Endothelial cell of umbilical vein (primary cell): ENCODE results near the gene CHRNE. TPM values are rescaled to one million over a fixed set of nuclear protein-coding genes. Genes with fewer than 3 reads are reported as not detected.
A peak's percentile ranks its signal among the peaks of the same experiment; 100 is the strongest.

ENCODE experiments used
- BruUV-seq: library from RNA; stranded (reverse); fragments of 400-500 nt; replicated peaks from 2 replicates; lab custom pipeline; 2021; lab: Mats Ljungman, UMichigan
- CTCF ChIA-PET: fragments of 300-600, 350-600 bp; sonication (Branson Sonifier 250); formaldehyde crosslinking; loops from one replicate; lab custom pipeline; 2021; ENCODE audit warnings: antibody characterized with exemption, inconsistent platforms; lab: Charles Lee
- POLR2A ChIA-PET: fragments of 300-600, 350-600 bp; sonication (Branson Sonifier 250); formaldehyde crosslinking; loops from one replicate; lab custom pipeline; 2021; ENCODE audit warnings: antibody characterized with exemption, inconsistent platforms; lab: Charles Lee
- DNase-seq: peaks from one replicate; pipeline ENCODE4 v3.0.0-alpha.2; 2011; ENCODE audit warnings: low read depth, low spot score
- FAIRE-seq: peaks from 2 replicates; lab custom pipeline; 2011; peaks lifted over from hg19 to GRCh38; lab: Jason Lieb, UNC
- H2AFZ ChIP-seq: 2 replicates; pipeline ENCODE4 v1.6.0; 2012; ENCODE audit warnings: low read depth, low read length, control low read depth, inconsistent platforms
- H3K27ac ChIP-seq: 2 replicates; pipeline ENCODE4 v1.5.1; 2011; ENCODE audit warnings: low read depth, mild to moderate bottlenecking, control low read depth, low read length, moderate library complexity; ENCODE audit not compliant: insufficient read depth
- H3K27me3 ChIP-seq, 2 experiments: 2 replicates each; pipeline versions ENCODE4 v1.6.0 to v1.6.1; 2011; ENCODE audit warnings: low read length in 2 of 2, mixed read lengths in 1 of 2; ENCODE audit not compliant: control insufficient read depth in 2 of 2, insufficient read depth in 2 of 2
- H3K36me3 ChIP-seq, 2 experiments: 2 replicates in 1 of 2; 3 replicates in 1 of 2; pipeline ENCODE4 v1.5.1; 2011; ENCODE audit warnings: low read length in 2 of 2, mild to moderate bottlenecking in 1 of 2, moderate library complexity in 1 of 2; ENCODE audit not compliant: control insufficient read depth in 2 of 2, insufficient read depth in 2 of 2; ENCODE audit errors: extremely low read depth in 1 of 2
- H3K4me1 ChIP-seq: 3 replicates; pipeline ENCODE4 v1.5.1; 2011; ENCODE audit warnings: mild to moderate bottlenecking, low read length; ENCODE audit not compliant: control insufficient read depth, insufficient read depth; ENCODE audit errors: extremely low read depth
- H3K4me2 ChIP-seq: 2 replicates; pipeline ENCODE4 v1.6.1; 2011; ENCODE audit warnings: low read length, control low read depth, mixed read lengths; ENCODE audit not compliant: insufficient read depth
- H3K4me3 ChIP-seq, 3 experiments: fragments of 200-600 bp in 1 of 3; sonication (generic), shearing (Covaris generic) in 1 of 3; replicated peaks in 1 of 3; 2 replicates each; pipeline ENCODE4 v1.5.1; 2011 to 2016; ENCODE audit warnings: control low read depth in 3 of 3, low read length in 3 of 3, mild to moderate bottlenecking in 2 of 3, inconsistent platforms in 1 of 3, low read depth in 1 of 3, moderate library complexity in 1 of 3; ENCODE audit not compliant: insufficient read depth in 1 of 3
- H3K79me2 ChIP-seq: 2 replicates; pipeline ENCODE4 v1.6.0; 2012; ENCODE audit warnings: low read length, inconsistent platforms; ENCODE audit not compliant: control insufficient read depth, insufficient read depth
- H3K9ac ChIP-seq: replicated peaks from 2 replicates; pipeline ENCODE3; 2011; ENCODE audit warnings: low read length, control low read depth; ENCODE audit not compliant: insufficient read depth; ENCODE audit errors: extremely low read depth
- H3K9me1 ChIP-seq: replicated peaks from 3 replicates; pipeline ENCODE4 v1.6.0; 2011; ENCODE audit warnings: mild to moderate bottlenecking, low read length; ENCODE audit not compliant: control insufficient read depth, insufficient read depth; ENCODE audit errors: extremely low read depth
- H3K9me3 ChIP-seq: replicated peaks from 2 replicates; pipeline ENCODE4 v1.5.1; 2012; ENCODE audit warnings: low read length, inconsistent platforms; ENCODE audit not compliant: control insufficient read depth, insufficient read depth
- H4K20me1 ChIP-seq: replicated peaks from 2 replicates; pipeline ENCODE3; 2011; ENCODE audit warnings: mild to moderate bottlenecking, low read length; ENCODE audit not compliant: control insufficient read depth, insufficient read depth; ENCODE audit errors: extremely low read depth
- CTCF ChIP-seq, 2 donors: IDR thresholded peaks; 1 replicate in 1 of 2; 2 replicates in 1 of 2; pipeline ENCODE4 v1.5.1; 2011; ENCODE audit warnings: low read length in 2 of 2, mild to moderate bottlenecking in 2 of 2, moderate library complexity in 2 of 2, control low read depth in 1 of 2, inconsistent platforms in 1 of 2, low read depth in 1 of 2; ENCODE audit not compliant: insufficient read depth in 1 of 2; ENCODE audit errors: extremely low read depth in 1 of 2
- EZH2 ChIP-seq: IDR thresholded peaks from 2 replicates; pipeline ENCODE4 v1.6.1; 2012; ENCODE audit warnings: borderline replicate concordance, low read depth, mild to moderate bottlenecking, moderate library complexity, low read length, inconsistent platforms; ENCODE audit not compliant: severe bottlenecking
- FOS ChIP-seq: IDR thresholded peaks from 2 replicates; pipeline ENCODE4 v1.6.1; 2011; ENCODE audit warnings: mild to moderate bottlenecking, low read length, moderate library complexity, borderline replicate concordance; ENCODE audit not compliant: insufficient read depth
- GATA2 ChIP-seq: IDR thresholded peaks from 2 replicates; pipeline ENCODE4 v1.7.0; 2011; ENCODE audit warnings: low read depth, mild to moderate bottlenecking, moderate library complexity, mixed read lengths, low read length; ENCODE audit not compliant: insufficient read length, insufficient read depth
- JUN ChIP-seq: IDR thresholded peaks from 2 replicates; pipeline ENCODE4 v1.6.1; 2011; ENCODE audit warnings: borderline replicate concordance, low read depth; ENCODE audit not compliant: insufficient read length, insufficient read depth
- MAX ChIP-seq: IDR thresholded peaks from 2 replicates; pipeline ENCODE4 v1.6.1; 2011; ENCODE audit not compliant: insufficient read depth, insufficient read length
- MYC ChIP-seq: IDR thresholded peaks from one replicate; pipeline ENCODE4 v1.6.1; 2011; ENCODE audit warnings: mild to moderate bottlenecking, low read depth, low read length
- POLR2A ChIP-seq: IDR thresholded peaks from 2 replicates; pipeline ENCODE4 v1.6.1; 2012; ENCODE audit warnings: low read depth, mild to moderate bottlenecking, control low read depth, low read length
- POLR2AphosphoS5 ChIP-seq: IDR thresholded peaks from 2 replicates; pipeline ENCODE4 v1.6.1; 2012; ENCODE audit warnings: low read depth, mild to moderate bottlenecking, control low read depth, low read length, moderate library complexity; ENCODE audit not compliant: insufficient read depth
- dilution Hi-C: fragments of 300-500 bp; cut with MboI; formaldehyde crosslinking; loops from one replicate; pipeline ENCODE4 v1.15.0; 2019; ENCODE audit warnings: low sequenced_read_pairs; ENCODE audit not compliant: extremely low pct_ligation_motif_present
- intact Hi-C: fragments of 100-400 bp; cut with micrococcal nuclease; formaldehyde crosslinking; loops from one replicate; pipeline ENCODE4 v1.10.0; 2022
- polyA plus RNA-seq, 4 experiments: library from polyadenylated mRNA; depleted of rRNA in 3 of 4; stranded (reverse) in 3 of 4; unstranded in 1 of 4; fragments of >200 nt; gene quantifications; 2 replicates each; pipeline versions ENCODE4 v1.2.1 to v1.2.3, GENCODE V29; 2011 to 2012; ENCODE audit warnings: missing spikeins in 1 of 4
- total RNA-seq: library from RNA; stranded (reverse); gene quantifications from 2 replicates; pipeline ENCODE4 v1.2.3, GENCODE V29; 2021

CHRNE gene
- total and polyA plus RNA-seq, 2 donors (not counting 3 experiments of a cell fraction or from before 2014, with no cell fraction given): 0.84 to 1.1 TPM

GRCh38 chr17:4899341-4900230 lies 3.3 kb downstream of the CHRNE start, which contains the start of gene C17orf107:
Gene C17orf107 (plus strand): TSS chr17:4899536. CDS start chr17:4899763, 227 bp downstream.
- peak within 1 kb of the TSS; percentile 34 for H3K9ac ChIP-seq
- peak within 1 kb of the TSS in 2 of 3 experiments; percentile 12 to 32 for H3K4me3 ChIP-seq
- no peaks in the 10 kb centered on the region for H4K20me1 ChIP-seq
- no peaks in the 10 kb centered on the region for H3K79me2 ChIP-seq
- peak; percentile 28 for FAIRE-seq
- peak within 1 kb of the TSS; percentile 67 for H3K4me2 ChIP-seq
- ChIA-PET POLR2A (interaction anchor here (0.6 kb wide), 1 partner anchor 117 kb away, joined by 4 read pairs; no protein-coding TSS in a partner anchor), CTCF (interaction anchor here (0.5 to 6.9 kb wide), 10 partner anchors 10 to 191 kb away, joined by 3 to 70 read pairs (median 5); partner anchors contain the start of genes ARRB2, MED11 and PSMB6)
- dilution Hi-C loops: no loop called here
- H3K27me3 ChIP-seq: no peaks in the 10 kb centered on the region
- BruUV-seq: no TSS peak
- peaks cover 0 to 24% of the 10 kb centered on the region in 2 experiments for H3K36me3 ChIP-seq
- H3K27ac ChIP-seq: no peak within 1 kb of the TSS
- H3K4me1 ChIP-seq: peaks cover 10% of the 10 kb centered on the region
- H3K9me1 ChIP-seq: no peaks in the 10 kb centered on the region
- TF ChIP-seq CTCF (IDR thresholded peaks at IDR 0.05; ENCODE audit: extremely low read depth in 1 of 2, insufficient read depth in 1 of 2, low read depth in 1 of 2, low read length in 2 of 2) (no peak), JUN (peak; percentile 50), POLR2AphosphoS5 (peak; percentile 55), MYC (no peak), EZH2 (peak; percentile 30), POLR2A (peak; percentile 19), GATA2 (no peak), FOS (no peak), MAX (no peak)
- H3K9me3 ChIP-seq: no peaks in the 10 kb centered on the region
- peak within 1 kb of the TSS; percentile 55 for H2AFZ ChIP-seq
- intact Hi-C loops: loop anchor here (5.0 kb wide), 2 partner anchors 112 to 167 kb away; partner anchors contain the start of genes GLTPD2, MED11 and VMO1
- DNase-seq: peak; percentile 76
